Kidney (tissue), 14 donors: ENCODE results near the gene NPAS3. TPM values are rescaled to one million over a fixed set of nuclear protein-coding genes. Genes with fewer than 3 reads are reported as not detected.

ENCODE experiments used
- DNase-seq, 5 donors: peaks; one replicate each; pipeline ENCODE4 v3.0.0-alpha.2; 2013 to 2020
- FAIRE-seq: peaks from 2 replicates; lab custom pipeline; 2012; peaks lifted over from hg19 to GRCh38; lab: Jason Lieb, UNC
- H3K27ac ChIP-seq, 2 donors: one replicate each; pipeline ENCODE4 v1.7.0; 2013; ENCODE audit warnings: low read depth in 2 of 2, low read length in 2 of 2, inconsistent platforms in 1 of 2
- H3K27me3 ChIP-seq: one replicate; pipeline ENCODE4 v1.7.1; 2013; ENCODE audit warnings: low read length, inconsistent platforms; ENCODE audit not compliant: control insufficient read depth, insufficient read depth
- H3K36me3 ChIP-seq, 3 donors: one replicate each; pipeline versions ENCODE4 v1.7.0 to v1.7.1; 2013; ENCODE audit warnings: low read length in 3 of 3, control low read depth in 1 of 3, inconsistent platforms in 1 of 3; ENCODE audit not compliant: insufficient read depth in 3 of 3, control insufficient read depth in 2 of 3
- H3K4me1 ChIP-seq, 3 donors: one replicate each; pipeline versions ENCODE4 v1.7.0 to v1.7.1; 2013; ENCODE audit warnings: low read length in 3 of 3, inconsistent platforms in 1 of 3, low read depth in 1 of 3; ENCODE audit not compliant: control insufficient read depth in 2 of 3, insufficient read depth in 2 of 3
- H3K4me3 ChIP-seq, 3 donors: one replicate each; pipeline versions ENCODE4 v1.7.0 to v1.8.1; 2013; ENCODE audit warnings: low read length in 3 of 3, control low read depth in 1 of 3, inconsistent platforms in 1 of 3
- H3K9ac ChIP-seq, 3 donors: one replicate each; pipeline versions ENCODE4 v1.7.0 to v1.7.1; 2013; ENCODE audit warnings: low read length in 3 of 3, control low read depth in 1 of 3, inconsistent platforms in 1 of 3
- H3K9me3 ChIP-seq, 3 donors: one replicate each; pipeline versions ENCODE4 v1.7.0 to v1.7.1; 2013; ENCODE audit warnings: low read length in 3 of 3, control low read depth in 1 of 3, inconsistent platforms in 1 of 3; ENCODE audit not compliant: control insufficient read depth in 2 of 3, insufficient read depth in 1 of 3
- intact Hi-C: fragments of 100-400 bp; cut with DNase I; formaldehyde crosslinking; loops from one replicate; pipeline ENCODE4 v1.11.1; 2022
- polyA plus RNA-seq: library from polyadenylated mRNA; stranded (reverse); fragments of 350-450 nt; fragmentation: Illumina TruSeq; extraction: RNeasy Lipid Tissue Mini Kit (QIAGEN cat#74804); gene quantifications from one replicate; pipeline ENCODE4 v1.2.3, GENCODE V29; 2014; ENCODE audit warnings: low read depth, low replicate concordance; ENCODE audit not compliant: insufficient read depth
- total RNA-seq: library from RNA; stranded (reverse); fragmentation: NEBNext Ultra II Directional; extraction: Animal tissue kit (Norgen Biotek cat#: 25700); gene quantifications from one replicate; pipeline ENCODE4 v1.2.1, GENCODE V29; 2021
- TF ChIP-seq, protein P1 (sequence below): IDR thresholded peaks from 3 replicates; pipeline ENCODE4 v1.5.1; 2012; ENCODE audit warnings: mild to moderate bottlenecking, moderate library complexity, borderline replicate concordance; ENCODE audit not compliant: insufficient read depth; ENCODE audit errors: extremely low read depth
- donor health status: control.
- donor health status: control.
- donor health status: control.
- donor health status: control.
- donor health status: control.
- donor health status: DM: yes; HTN: yes; CAD: no.
- donor health status: Normal renal cell carcinoma (clear cell type).

Gene NPAS3
- total and polyA plus RNA-seq, 2 donors from 2014 or later: 0.82 to 5.0 TPM

DNA sequence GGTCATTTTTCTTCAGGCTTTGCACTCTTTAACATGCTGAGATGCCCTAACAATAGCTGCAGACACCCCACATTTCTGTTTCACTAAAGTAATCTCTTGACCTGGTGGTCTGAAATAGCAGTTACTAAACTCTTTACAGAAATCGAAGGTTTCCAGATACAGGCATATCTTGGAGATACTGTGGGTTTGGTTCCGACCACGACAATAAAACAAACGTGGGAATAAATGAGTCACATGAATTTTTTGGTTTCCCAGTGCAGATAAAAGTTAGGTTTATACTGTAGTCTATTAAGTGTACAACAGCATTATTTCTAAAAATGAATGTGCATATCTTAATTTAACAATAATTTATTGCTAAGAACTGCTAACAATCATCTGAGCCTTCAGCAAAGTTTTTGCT is 803.5 kb downstream of the NPAS3 start:
- Histone ChIP-seq H3K4me3 (no peak overlapping the region), H3K4me1 (no peaks in the 10 kb centered on the region), H3K27ac (no peak overlapping the region), H3K27me3 (no peaks in the 10 kb centered on the region), H3K9ac (no peak overlapping the region), H3K9me3 (peaks cover 0 to 4% (median 0%) of the 10 kb centered on the region in 3 donors), H3K36me3 (no peaks in the 10 kb centered on the region)
- FAIRE-seq: no peak
- TF ChIP-seq, protein P1, sequence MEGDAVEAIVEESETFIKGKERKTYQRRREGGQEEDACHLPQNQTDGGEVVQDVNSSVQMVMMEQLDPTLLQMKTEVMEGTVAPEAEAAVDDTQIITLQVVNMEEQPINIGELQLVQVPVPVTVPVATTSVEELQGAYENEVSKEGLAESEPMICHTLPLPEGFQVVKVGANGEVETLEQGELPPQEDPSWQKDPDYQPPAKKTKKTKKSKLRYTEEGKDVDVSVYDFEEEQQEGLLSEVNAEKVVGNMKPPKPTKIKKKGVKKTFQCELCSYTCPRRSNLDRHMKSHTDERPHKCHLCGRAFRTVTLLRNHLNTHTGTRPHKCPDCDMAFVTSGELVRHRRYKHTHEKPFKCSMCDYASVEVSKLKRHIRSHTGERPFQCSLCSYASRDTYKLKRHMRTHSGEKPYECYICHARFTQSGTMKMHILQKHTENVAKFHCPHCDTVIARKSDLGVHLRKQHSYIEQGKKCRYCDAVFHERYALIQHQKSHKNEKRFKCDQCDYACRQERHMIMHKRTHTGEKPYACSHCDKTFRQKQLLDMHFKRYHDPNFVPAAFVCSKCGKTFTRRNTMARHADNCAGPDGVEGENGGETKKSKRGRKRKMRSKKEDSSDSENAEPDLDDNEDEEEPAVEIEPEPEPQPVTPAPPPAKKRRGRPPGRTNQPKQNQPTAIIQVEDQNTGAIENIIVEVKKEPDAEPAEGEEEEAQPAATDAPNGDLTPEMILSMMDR: no peak
- intact Hi-C loops: no loop called here
- DNase-seq: no peak

DNA sequence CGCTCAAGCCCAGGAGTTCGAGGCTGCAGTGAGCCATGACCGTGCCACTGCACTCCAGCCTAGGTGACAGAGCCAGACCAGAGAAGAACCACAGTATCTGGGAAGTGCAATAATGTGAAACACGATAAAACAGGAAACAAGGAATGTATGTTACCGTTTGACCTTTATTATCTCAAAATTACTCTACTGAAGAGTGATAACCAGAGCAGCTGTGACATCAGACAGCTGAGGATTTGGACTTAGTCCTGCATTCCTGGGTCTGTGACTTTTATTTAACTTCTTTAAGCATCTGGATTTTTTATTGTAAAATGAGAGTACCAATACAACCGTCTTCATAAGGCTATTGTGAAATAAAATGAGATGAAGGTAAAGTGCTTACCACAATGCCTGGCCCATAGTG is 806.5 kb downstream of the NPAS3 start:
- H3K27me3 ChIP-seq: no peaks in the 10 kb centered on the region
- no peaks in the 10 kb centered on the region for H3K36me3 ChIP-seq
- DNase-seq (no peak), FAIRE-seq (no peak)
- H3K9ac ChIP-seq: no peak overlapping the region
- intact Hi-C loops: no loop called here
- H3K4me1 ChIP-seq: no peaks in the 10 kb centered on the region
- no peak overlapping the region for H3K4me3 ChIP-seq
- TF ChIP-seq, protein P1: no peak
- H3K27ac ChIP-seq: no peak overlapping the region
- H3K9me3 ChIP-seq: peaks cover 0 to 4% (median 2%) of the 10 kb centered on the region in 3 donors

DNA sequence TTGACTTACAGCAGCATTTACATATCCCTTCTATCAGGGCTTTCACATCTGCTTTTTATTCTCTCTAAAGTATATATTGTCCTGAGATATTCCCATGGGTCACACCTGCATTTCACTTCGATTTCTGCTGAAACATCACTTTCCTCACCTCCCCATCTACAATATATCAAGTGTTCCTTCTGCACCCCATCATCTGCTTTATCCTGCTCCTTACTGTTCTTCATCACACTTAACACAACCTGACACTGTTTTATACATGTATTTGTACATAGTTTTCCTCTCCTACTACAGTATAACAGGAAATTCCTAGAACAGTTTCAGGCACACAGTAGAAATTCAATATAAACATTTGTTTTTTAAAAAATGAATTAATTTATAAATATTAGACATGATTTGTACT is 809.1 kb downstream of the NPAS3 start:
- Histone ChIP-seq H3K27me3 (no peaks in the 10 kb centered on the region), H3K36me3 (no peaks in the 10 kb centered on the region), H3K27ac (no peak overlapping the region), H3K4me3 (no peak overlapping the region), H3K9me3 (peaks cover 0 to 3% (median 2%) of the 10 kb centered on the region in 3 donors), H3K9ac (no peak overlapping the region), H3K4me1 (no peaks in the 10 kb centered on the region)
- intact Hi-C loops: no loop called here
- DNase-seq (no peak), FAIRE-seq (no peak)
- TF ChIP-seq, protein P1: no peak

DNA sequence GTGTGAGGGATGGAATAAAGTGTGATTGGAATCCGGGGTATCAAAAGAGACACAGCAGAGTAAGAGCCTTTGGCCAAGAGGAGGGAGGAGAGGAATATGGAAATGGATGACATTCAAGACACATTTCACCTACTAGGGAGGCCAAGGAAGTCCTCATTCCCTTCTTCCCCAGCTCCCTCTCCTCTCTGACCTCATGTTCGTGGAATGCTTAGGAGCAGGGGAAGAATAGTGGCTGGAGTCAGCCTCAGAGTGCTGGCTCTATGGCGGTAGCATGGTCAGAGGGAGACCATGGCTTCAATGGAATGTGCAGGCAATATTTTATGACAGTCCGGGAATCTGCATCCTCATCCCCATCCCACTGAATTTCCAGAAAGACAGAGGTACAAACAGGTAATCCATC is 815.6 kb downstream of the NPAS3 start:
- Histone ChIP-seq H3K36me3 (no peaks in the 10 kb centered on the region), H3K27me3 (no peaks in the 10 kb centered on the region), H3K27ac (no peak overlapping the region), H3K4me1 (no peaks in the 10 kb centered on the region), H3K9me3 (peaks cover 0 to 2% (median 0%) of the 10 kb centered on the region in 3 donors), H3K4me3 (no peak overlapping the region), H3K9ac (no peak overlapping the region)
- intact Hi-C loops: no loop called here
- DNase-seq (no peak), FAIRE-seq (no peak)
- TF ChIP-seq, protein P1: no peak
